ENCODE data around the gene TIMM50. TPM values are rescaled to one million over a fixed set of nuclear protein-coding genes. Genes with fewer than 3 reads are reported as not detected.

TIMM50 gene
- total RNA-seq, 4 donors from 2014 or later = 31.9 to 50.1 (median 38.6) TPM

- TF ChIP-seq CTCF (IDR thresholded peaks at IDR 0.05; ENCODE audit: low read depth) = no peak
Observed at GRCh38 chr19:39506598-39506943, 25.9 kb downstream of the TIMM50 start.

- no peak for TF ChIP-seq CTCF (IDR thresholded peaks at IDR 0.05; ENCODE audit: low read depth)
Observed at GRCh38 chr19:39506944-39507714, 26.5 kb downstream of the TIMM50 start.

- TF ChIP-seq CTCF (IDR thresholded peaks at IDR 0.05; ENCODE audit: low read depth) = no peak
Observed at GRCh38 chr19:39507715-39508364, 27.2 kb downstream of the TIMM50 start.

- no peak for TF ChIP-seq CTCF (IDR thresholded peaks at IDR 0.05; ENCODE audit: low read depth)
Observed at GRCh38 chr19:39508629-39509028, 28.0 kb downstream of the TIMM50 start.

GRCh38 chr19:39509233-39509632 is 28.6 kb downstream of the TIMM50 start:
- TF ChIP-seq CTCF (IDR thresholded peaks at IDR 0.05; ENCODE audit: low read depth) = no peak

DNA sequence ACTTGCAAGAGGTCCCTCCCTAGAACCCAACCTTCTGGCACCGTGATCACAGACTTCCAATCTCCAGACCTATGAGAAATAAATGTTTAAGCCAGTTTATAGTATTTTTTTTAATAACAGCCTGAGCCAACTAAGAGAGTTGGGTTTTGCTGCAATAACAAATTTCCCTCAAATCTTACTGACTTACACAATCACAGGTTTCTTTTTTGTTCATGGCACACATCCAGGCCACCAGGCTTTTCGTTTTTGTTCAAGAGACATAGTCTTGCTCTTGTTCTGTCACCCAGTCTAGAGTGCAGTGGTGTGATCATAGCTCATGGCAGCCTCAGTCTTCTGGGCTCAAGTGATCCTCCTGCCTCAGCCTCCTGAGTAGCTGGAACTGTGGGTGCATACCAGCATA is 32.4 kb downstream of the TIMM50 start:
- TF ChIP-seq CTCF (IDR thresholded peaks at IDR 0.05; ENCODE audit: low read depth) = no peak

DNA sequence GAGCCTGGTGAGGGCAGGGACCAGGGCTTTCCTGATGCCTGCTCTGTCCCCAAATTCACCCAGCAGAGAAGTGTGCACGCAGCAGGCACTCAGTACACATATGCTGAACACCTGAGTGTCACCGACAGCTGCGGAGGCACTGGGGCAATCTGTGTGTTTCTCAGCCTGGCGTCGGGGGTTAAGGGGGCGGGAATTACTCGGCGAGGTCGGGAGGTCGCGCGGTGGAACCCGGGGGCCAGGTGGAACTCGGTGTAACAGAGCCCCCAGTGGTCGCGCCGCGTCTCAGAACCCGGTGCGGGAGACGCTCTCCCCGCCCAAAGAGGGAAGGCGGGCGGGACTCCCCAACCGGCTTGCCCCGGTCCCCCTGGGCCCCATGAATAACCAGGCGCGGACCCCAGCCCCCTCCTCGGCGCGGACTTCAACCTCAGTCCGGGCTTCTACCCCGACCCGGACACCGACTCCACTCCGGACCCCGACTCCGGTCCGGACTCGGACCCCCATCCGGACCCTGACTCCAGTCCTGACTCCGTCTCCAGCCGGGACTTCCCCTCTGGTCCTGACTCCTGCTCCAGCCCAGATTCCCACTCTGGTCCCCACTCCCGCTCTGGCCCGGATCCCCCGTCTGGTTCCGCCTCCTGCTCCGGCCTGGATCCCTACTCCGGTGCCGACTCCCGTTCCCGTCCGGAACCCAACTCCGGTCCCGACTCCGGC is 34.4 kb downstream of the TIMM50 start, which contains the start of gene SELENOV:
SELENOV (plus strand) TSS at position 300 of the 711 bp plus-strand sequence; CDS start at position 374, 74 bp downstream.
- TF ChIP-seq CTCF (IDR thresholded peaks at IDR 0.05; ENCODE audit: low read depth) = no peak
